Activated B cell treated with CpG ODN at 0.5 μM for 24 hours (primary cell): ENCODE measurements around the gene SYTL4. TPM values are rescaled to one million over a fixed set of nuclear protein-coding genes. Genes with fewer than 3 reads are reported as not detected.
A peak's percentile ranks its signal among the peaks of the same experiment; 100 is the strongest.

Source experiments
- ATAC-seq: fragments of 200-7000 bp; cut with Tn5 transposase; one replicate; pipeline ENCODE4 v1.10.0; 2021; ENCODE audit warnings: low read depth, mild to moderate bottlenecking, moderate library complexity
- CTCF ChIA-PET: fragments of 350-600 bp; sonication (Branson Sonifier 250); formaldehyde crosslinking; loops from one replicate; lab custom pipeline; 2021; ENCODE audit warnings: antibody characterized with exemption; lab: Charles Lee
- POLR2A ChIA-PET: fragments of 350-600 bp; sonication (Branson Sonifier 250); formaldehyde crosslinking; loops from one replicate; lab custom pipeline; 2021; ENCODE audit warnings: antibody characterized with exemption; lab: Charles Lee
- DNase-seq: peaks from one replicate; pipeline ENCODE4 v3.0.0; 2022
- H3K27ac Mint-ChIP-seq: one replicate; pipeline ENCODE4 v1.8.0; 2020; ENCODE audit warnings: mixed read lengths
- H3K27me3 Mint-ChIP-seq: one replicate; pipeline ENCODE4 v1.8.0; 2021; ENCODE audit warnings: mixed read lengths
- H3K36me3 Mint-ChIP-seq: one replicate; pipeline ENCODE4 v1.8.0; 2021; ENCODE audit warnings: low read depth, mixed read lengths
- H3K4me1 Mint-ChIP-seq: one replicate; pipeline ENCODE4 v1.8.0; 2021; ENCODE audit warnings: mixed read lengths
- H3K4me3 Mint-ChIP-seq: one replicate; pipeline ENCODE4 v1.8.0; 2020; ENCODE audit warnings: mild to moderate bottlenecking, mixed read lengths
- H3K9me3 Mint-ChIP-seq: one replicate; pipeline ENCODE4 v1.8.0; 2020; ENCODE audit warnings: mixed read lengths
- intact Hi-C: fragments of 100-400 bp; cut with micrococcal nuclease; formaldehyde crosslinking; loops from one replicate; pipeline ENCODE4 v1.15.1; 2024
- total RNA-seq: library from RNA; stranded (reverse); gene quantifications from 2 replicates; pipeline ENCODE4 v1.2.3, GENCODE V29; 2022
- TF ChIP-seq, protein P1 (sequence below): fragments of 200-600 bp; IDR thresholded peaks from one replicate; pipeline ENCODE4 v1.8.0; 2022; ENCODE audit warnings: antibody characterized with exemption, mild to moderate bottlenecking

Gene SYTL4
- total RNA-seq, 1 donor from 2014 or later, result 0.20 TPM

DNA sequence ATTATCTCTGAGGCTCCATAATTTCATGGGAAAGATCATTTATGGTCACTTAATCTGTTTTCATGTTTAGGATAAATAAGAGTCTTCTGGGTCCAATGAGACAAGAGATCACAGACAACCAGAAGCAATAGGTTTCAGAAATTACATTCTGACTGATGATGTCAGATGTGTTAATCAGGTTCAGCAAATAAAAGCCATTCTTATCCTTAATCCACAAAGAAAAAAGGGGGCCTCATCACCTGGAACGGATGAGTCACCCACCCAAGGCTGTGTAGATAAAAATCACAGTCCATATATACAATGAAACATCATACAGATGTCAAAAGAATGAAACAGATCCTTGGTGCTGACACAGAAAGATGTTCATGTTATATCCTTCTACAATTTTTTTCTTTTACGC is 36.6 kb downstream of the SYTL4 start:
- H3K4me3 Mint-ChIP-seq, result no peak overlapping the region
- ATAC-seq, result no peak
- no peak overlapping the region for H3K27ac Mint-ChIP-seq
- H3K36me3 Mint-ChIP-seq, result no peaks in the 10 kb centered on the region
- no peaks in the 10 kb centered on the region for H3K9me3 Mint-ChIP-seq
- intact Hi-C loops, result no loop called here
- ChIA-PET POLR2A (no interaction called here), CTCF (no interaction called here)
- peaks cover 18% of the 10 kb centered on the region for H3K4me1 Mint-ChIP-seq
- no peaks in the 10 kb centered on the region for H3K27me3 Mint-ChIP-seq
- DNase-seq, result no peak
- TF ChIP-seq, protein P1, sequence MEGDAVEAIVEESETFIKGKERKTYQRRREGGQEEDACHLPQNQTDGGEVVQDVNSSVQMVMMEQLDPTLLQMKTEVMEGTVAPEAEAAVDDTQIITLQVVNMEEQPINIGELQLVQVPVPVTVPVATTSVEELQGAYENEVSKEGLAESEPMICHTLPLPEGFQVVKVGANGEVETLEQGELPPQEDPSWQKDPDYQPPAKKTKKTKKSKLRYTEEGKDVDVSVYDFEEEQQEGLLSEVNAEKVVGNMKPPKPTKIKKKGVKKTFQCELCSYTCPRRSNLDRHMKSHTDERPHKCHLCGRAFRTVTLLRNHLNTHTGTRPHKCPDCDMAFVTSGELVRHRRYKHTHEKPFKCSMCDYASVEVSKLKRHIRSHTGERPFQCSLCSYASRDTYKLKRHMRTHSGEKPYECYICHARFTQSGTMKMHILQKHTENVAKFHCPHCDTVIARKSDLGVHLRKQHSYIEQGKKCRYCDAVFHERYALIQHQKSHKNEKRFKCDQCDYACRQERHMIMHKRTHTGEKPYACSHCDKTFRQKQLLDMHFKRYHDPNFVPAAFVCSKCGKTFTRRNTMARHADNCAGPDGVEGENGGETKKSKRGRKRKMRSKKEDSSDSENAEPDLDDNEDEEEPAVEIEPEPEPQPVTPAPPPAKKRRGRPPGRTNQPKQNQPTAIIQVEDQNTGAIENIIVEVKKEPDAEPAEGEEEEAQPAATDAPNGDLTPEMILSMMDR, result no peak

DNA sequence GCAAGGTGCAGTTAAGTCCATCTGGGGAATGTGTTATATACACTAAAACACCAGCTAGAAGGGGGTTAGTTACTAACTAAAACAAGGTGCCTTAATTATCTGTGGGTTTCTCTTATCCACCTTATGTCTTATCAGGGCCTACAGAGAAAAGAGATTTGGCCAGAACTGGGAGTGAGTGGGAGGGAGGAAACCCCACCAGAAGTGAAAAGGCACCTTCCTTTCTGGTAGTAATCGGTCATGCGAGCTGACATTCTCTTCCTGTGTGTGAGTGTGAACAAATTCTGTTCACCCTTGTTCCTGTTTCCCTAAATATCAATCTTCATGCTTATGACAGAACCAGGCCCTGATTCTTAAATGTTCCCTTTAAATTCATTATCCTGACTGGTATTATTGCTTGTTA is 44.4 kb downstream of the SYTL4 start:
- H3K27me3 Mint-ChIP-seq, result no peaks in the 10 kb centered on the region
- peaks cover 28% of the 10 kb centered on the region for H3K4me1 Mint-ChIP-seq
- ChIA-PET POLR2A (interaction anchor here (1.3 kb wide), 2 partner anchors 11 to 81 kb away, joined by 5 read pairs; no protein-coding TSS in a partner anchor), CTCF (interaction anchor here (1.1 to 6.7 kb wide), 8 partner anchors 13 to 518 kb away, joined by 3 to 135 read pairs (median 4); no protein-coding TSS in a partner anchor)
- no peak for DNase-seq
- no peaks in the 10 kb centered on the region for H3K36me3 Mint-ChIP-seq
- TF ChIP-seq, protein P1, result no peak
- intact Hi-C loops, result loop anchor here (5.0 kb wide), 1 partner anchor 245 kb away; no protein-coding TSS in a partner anchor
- peak; percentile 68 for ATAC-seq
- peak overlapping the region; percentile 83 for H3K27ac Mint-ChIP-seq
- no peaks in the 10 kb centered on the region for H3K9me3 Mint-ChIP-seq
- H3K4me3 Mint-ChIP-seq, result peak overlapping the region; percentile 58

GRCh38 chrX:100687128-100687527 is 44.8 kb downstream of the SYTL4 start:
- POLR2A ChIA-PET, result interaction anchor here (1.3 kb wide), 2 partner anchors 11 to 81 kb away, joined by 5 read pairs; no protein-coding TSS in a partner anchor
- Mint-ChIP-seq H3K4me3 (peak overlapping the region; percentile 58), H3K36me3 (no peaks in the 10 kb centered on the region), H3K27me3 (no peaks in the 10 kb centered on the region), H3K27ac (peak overlapping the region; percentile 70), H3K9me3 (no peaks in the 10 kb centered on the region), H3K4me1 (peaks cover 28% of the 10 kb centered on the region)
- TF ChIP-seq, protein P1, result no peak
- intact Hi-C loops, result loop anchor here (5.0 kb wide), 1 partner anchor 245 kb away; no protein-coding TSS in a partner anchor
- DNase-seq (no peak), ATAC-seq (peak; percentile 56)
- CTCF ChIA-PET, result interaction anchor here (1.1 to 6.7 kb wide), 8 partner anchors 13 to 518 kb away, joined by 3 to 135 read pairs (median 4); no protein-coding TSS in a partner anchor

DNA sequence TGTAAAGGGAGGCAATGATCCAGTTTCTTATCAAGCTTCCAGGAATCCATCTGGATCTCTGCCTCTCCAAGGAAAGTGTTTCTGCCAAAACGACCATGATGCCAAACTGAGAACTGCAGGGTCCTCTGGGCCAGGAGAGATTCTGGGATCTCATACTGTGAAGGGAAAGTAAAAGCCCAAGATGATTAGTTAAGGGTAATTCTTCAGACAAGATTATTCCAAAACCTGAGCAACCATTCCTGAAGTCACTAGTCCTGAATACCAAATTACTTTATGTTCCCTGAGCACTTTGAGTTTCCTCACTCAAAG is 46.0 kb downstream of the SYTL4 start:
- intact Hi-C loops, result loop anchor here (1.0 to 5.0 kb wide), 6 partner anchors 15 to 601 kb away; no protein-coding TSS in a partner anchor
- peaks cover 28% of the 10 kb centered on the region for H3K4me1 Mint-ChIP-seq
- TF ChIP-seq, protein P1, result no peak
- no peaks in the 10 kb centered on the region for H3K27me3 Mint-ChIP-seq
- H3K4me3 Mint-ChIP-seq, result peak overlapping the region; percentile 11
- no peak overlapping the region for H3K27ac Mint-ChIP-seq
- ATAC-seq (no peak), DNase-seq (no peak)
- ChIA-PET CTCF (interaction anchor here (1.1 to 6.7 kb wide), 6 partner anchors 11 to 174 kb away, joined by 3 to 135 read pairs (median 6); no protein-coding TSS in a partner anchor), POLR2A (no interaction called here)
- H3K36me3 Mint-ChIP-seq, result no peaks in the 10 kb centered on the region
- H3K9me3 Mint-ChIP-seq, result no peaks in the 10 kb centered on the region

- Mint-ChIP-seq H3K27ac (no peak overlapping the region), H3K27me3 (no peaks in the 10 kb centered on the region), H3K9me3 (no peaks in the 10 kb centered on the region), H3K36me3 (no peaks in the 10 kb centered on the region), H3K4me3 (peak overlapping the region; percentile 11), H3K4me1 (peaks cover 31% of the 10 kb centered on the region)
- ChIA-PET CTCF (interaction anchor here (0.8 to 6.7 kb wide), 7 partner anchors 11 to 174 kb away, joined by 3 to 135 read pairs (median 4); no protein-coding TSS in a partner anchor), POLR2A (no interaction called here)
- peak; percentile 66 for ATAC-seq
- TF ChIP-seq, protein P1, result no peak
- intact Hi-C loops, result loop anchor here (1.0 to 5.0 kb wide), 6 partner anchors 15 to 602 kb away; no protein-coding TSS in a partner anchor
- DNase-seq, result no peak
Measured at GRCh38 chrX:100685284-100685996, 46.5 kb downstream of the SYTL4 start.
